GM21786 (cell line): Measurements from ENCODE around the gene LANCL1.
A peak's percentile ranks its signal among the peaks of the same experiment; 100 is the strongest.
"Not testable (repeated sequence)": the region's sequence is repeated elsewhere in the genome, so short reads cannot be mapped to it uniquely, and the experiment has no call there.

Source experiments
- ATAC-seq: cut with Tn5 transposase; IDR thresholded peaks from one replicate; pipeline ENCODE4 v1.9.1; 2021; ENCODE audit not compliant: unreplicated experiment

The LANCL1 gene

DNA sequence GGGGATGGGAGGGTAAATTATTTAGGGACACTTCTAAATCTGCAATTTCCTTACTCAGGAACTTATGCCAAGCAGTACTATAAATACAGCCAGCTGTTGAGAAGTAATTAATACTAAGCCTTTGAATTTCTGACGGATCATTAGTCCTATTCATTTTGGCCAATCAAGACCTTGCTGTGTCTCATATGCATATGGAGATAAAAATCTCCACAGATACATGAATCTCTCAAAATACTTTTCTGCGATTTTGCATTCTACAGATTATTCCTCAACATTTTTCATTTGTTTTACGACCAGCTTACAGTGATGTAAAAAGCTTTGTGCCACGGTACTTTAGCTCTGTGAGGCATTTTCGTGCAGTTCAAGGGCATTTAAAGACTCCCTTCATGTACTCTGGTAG lies 16.7 kb downstream of the LANCL1 start:
- ATAC-seq: no peak

DNA sequence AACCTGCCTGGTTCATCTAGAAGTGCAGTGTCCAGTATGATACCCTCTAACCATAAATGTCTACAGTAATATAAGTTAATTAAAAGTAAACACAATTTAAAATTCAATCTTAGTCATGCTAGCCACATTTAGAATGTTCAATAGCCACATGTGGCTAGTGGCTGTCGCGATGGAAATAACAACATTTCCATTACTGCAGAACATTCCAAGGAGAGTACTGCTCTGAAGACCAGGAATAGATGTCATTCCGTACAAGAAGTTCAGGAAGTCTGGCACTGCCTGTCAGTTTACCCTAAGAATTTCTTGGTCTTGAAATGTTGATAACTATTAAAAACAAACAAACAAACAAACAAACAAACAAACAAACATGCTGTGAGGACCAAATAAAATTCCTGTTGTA lies 17.2 kb downstream of the LANCL1 start:
- ATAC-seq: no peak

DNA sequence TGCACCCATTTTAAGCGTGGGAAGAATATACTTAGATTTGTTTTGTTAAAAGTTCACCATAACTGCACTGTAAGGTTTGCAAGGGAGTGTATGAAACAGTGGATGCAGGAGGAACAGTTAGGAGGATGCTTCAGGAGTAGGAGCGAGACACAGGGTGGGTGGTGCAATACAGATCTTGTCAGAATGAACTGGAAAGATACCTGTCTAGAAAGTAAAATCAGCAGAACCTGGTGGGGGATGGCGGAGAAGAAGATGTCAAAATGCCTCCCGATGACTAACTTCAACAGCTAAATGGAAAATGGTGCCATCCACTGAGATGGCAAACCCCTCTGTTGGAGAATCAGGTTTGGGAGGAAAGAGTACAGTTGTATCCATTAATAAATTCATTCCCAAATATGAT lies 18.2 kb downstream of the LANCL1 start:
- ATAC-seq: no peak

DNA sequence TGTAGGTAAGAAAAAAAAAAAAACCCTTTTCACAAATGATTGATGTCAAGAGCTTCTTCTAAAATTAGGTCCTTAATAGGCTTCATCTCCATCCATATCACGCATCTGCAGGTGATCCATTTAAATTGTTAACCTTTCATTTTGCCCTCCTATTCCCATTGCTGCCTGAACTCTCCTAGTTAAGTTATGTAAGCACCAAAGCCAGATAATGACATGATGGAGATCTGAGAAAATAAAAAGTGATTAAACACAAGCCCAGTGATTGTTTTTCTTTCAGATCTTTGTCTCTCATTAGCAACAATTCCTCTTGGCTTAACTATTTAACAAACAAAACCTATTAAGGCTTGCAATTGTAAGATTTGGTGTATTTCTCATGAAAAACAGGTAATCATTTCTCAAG lies 20.0 kb downstream of the LANCL1 start:
- ATAC-seq: no peak

DNA sequence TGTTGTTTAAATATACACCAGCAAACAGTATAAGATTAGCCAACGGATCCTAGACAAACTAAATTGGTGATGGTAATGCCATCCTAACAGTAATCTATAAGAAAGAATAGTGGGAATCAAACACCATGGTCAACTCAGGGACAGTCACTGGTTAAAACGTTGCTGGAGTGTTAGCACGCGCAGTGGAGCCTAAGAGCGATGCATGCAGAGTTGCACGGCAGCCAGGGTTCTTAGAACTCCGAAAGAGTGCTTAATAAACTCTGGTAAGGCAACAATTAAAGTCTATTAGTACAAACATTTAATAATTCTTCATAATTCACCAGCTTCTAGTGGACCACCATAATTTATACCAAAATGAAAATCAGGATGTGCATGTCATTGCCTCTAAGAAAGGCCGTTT lies 22.2 kb downstream of the LANCL1 start:
- no peak for ATAC-seq

DNA sequence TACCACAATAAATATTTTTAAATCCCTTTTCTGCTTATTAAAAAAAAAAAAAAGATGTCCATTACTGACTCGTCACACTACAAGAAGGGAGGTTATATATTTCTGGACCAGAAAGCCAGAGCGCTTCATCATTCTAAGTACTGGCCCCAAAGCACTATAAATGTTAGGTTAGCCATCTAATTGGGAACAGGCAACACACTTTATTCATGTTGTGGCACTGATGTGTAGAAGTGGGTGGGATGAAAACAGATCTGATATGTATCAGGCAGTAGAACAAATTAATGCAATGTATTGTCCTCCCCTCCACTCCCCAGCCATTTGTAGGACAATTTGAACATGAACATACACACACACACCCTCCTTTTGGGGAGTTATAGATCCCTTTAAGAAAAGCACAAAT lies 24.4 kb downstream of the LANCL1 start:
- ATAC-seq: no peak

DNA sequence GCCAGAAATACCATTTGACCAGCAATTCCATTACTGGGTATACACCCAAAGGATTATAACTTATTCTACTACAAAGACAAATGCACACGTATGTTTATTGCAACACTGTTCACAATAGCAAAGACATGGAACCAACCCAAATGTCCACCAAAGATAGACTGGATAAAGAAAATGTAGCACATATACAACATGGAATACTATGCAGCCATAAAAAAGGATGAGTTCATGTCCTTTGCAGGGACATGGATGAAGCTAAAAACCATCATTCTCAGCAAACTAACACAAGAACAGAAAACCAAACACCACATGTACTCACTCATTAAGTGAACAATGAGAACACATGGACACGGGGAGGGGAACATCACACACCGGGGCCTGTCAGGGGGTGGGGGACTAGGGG lies 25.6 kb downstream of the LANCL1 start:
- not testable (repeated sequence) for ATAC-seq

DNA sequence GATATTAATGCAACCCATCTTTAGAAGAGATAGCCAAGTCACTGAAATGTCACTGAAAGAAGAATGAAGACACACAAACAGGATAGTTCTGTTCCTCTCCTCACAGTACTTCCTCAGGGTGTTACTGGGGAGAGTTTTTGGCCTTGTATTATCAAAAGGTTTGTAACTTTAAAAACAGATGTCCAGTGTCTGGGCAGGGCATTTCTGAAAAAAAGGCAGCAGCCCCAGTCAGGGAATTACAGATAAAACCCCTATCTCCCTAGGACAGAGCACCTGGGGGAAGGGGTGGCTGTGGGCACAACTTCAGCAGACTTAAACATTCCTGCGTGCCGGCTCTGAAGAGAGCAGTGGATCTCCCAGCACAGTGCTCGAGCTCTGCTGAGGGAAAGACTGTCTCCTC lies 30.8 kb downstream of the LANCL1 start:
- no peak for ATAC-seq

DNA sequence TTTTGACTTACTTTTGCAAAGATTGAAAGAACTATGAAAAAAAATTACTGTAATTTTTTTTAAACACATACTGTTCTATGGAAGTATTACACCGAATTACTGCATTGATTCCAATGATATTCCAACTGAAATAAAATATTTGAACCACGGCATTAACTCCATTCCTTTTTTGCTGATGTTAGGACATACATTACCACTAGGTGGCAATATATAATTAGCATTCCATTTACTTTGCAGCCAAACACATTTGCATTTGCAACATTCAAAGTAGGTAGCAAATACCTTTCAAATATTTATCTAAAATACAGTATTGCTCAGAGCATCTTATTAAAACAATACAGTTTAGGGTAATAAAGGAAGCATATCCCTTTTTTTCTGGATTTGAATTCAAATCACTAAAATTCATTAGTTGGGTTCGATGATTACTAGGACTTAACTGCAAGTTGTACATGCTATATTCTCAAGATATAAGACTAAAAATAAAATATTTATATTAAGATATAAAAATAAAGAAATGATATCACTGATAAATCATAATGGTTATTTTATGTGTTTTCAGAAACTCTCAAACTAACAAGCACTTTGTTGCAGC lies 31.3 kb downstream of the LANCL1 start:
- no peak for ATAC-seq

DNA sequence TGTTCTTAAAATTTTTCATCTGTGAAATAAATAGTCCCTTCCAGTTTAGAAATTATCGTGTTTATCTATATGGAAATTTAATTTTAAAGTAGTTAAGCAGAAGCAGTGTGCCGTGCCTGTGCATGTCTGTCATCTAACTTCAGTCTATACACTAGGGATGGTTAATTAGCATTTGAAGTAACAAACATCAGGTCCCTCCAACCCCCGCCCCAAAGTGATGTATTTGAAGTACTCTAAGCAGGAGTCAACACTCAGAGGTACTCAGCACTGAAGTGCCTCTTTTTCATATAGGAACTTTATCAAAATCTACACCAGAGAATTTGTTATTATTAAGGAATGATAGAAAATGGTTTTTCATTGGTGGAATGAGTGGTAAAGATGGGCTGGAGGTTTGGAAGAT lies 33.0 kb downstream of the LANCL1 start:
- ATAC-seq: no peak

DNA sequence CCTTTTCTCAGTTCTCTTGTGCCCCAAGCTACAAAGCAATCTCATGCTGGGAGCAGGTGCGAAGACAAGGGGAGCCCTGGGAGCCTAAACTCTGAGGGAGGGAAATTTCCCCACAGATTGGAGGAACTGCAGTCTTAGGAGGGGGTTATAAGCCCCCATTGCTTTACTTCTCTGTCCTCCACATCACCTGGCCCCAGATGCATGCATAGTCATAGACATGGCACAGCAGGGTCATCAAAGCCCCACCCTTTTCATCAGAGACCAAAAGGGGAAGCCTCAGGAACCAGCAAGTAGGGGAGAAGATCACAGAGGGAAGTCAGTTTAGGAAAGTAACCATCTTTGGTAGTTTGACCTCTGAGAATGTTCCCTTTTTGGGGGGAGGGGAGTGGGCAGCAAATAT lies 33.7 kb downstream of the LANCL1 start:
- peak; percentile 12 for ATAC-seq

DNA sequence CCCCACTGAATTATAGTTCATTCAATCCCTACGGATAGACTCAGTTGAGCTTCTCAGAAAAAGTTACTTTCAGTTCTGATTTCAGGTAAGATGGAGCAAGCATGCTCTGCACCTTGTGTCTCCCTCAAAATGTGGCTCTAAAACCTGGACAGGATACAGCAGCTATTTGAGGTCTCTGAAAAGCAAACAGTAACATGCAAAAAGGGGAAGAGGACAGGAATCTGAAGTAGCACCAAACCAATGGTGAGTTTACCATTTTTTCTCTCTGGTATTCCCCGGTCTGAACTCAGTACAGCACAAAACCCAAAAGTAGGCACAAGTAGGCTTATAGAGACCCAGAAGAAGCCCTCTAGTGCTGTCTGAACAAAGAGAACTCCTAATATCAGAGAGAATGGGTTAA lies 34.1 kb downstream of the LANCL1 start:
- ATAC-seq: peak; percentile 51

DNA sequence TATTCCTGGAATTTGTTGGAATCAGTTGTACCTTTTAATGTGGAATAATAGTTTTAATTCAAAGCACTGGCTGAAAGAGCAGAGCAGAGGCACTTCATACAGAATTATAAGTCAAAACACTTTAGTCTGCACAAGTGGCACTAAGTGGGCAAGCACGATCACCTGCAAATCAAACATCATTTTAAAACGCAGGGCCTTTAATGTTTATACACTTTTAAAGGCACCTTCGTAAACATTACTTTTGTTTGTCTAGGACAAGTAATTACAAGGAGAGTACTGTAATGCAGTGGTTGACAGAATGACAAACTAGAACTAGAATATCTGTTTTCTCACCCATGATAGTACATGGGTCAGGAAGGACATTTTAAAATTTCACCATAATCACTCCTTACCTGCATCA lies 36.4 kb downstream of the LANCL1 start:
- ATAC-seq: no peak

DNA sequence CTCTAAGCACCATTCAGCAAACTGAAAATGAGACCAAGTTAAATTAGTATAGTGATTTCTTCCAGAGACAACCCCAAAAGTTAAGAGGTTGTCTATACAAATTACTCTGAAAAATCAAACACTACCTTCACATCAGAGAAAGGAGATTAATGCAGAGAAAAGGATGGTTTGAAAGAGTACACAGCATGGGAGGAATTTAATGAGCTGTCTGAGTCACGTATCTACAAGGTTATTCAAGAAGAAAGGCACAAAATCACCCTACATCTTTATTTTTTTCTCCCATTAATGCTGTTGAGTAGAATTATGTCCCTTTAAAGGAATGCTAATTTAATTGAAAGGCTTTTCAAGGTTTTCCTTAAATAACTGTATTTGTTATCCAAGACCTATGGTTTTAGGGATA lies 41.1 kb downstream of the LANCL1 start:
- no peak for ATAC-seq

DNA sequence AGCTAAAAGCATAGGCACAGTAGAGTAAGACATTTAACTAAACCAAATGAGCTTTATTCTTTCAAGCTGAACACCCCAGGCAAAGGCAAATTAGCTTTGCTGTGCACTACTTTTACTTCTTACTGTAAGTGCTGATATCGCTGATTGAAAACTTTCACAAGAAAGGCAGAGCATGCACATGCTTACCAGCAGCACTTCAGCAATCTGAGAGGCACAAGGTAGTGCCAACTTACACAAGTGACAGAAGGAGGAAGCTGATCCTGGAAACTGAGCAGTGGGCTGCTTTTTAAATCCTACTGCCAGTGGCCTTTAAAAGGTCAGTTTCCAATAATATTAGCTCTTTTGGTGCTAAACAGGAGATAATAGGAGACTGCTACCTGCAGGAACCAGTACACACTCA lies 43.9 kb downstream of the LANCL1 start:
- no peak for ATAC-seq

DNA sequence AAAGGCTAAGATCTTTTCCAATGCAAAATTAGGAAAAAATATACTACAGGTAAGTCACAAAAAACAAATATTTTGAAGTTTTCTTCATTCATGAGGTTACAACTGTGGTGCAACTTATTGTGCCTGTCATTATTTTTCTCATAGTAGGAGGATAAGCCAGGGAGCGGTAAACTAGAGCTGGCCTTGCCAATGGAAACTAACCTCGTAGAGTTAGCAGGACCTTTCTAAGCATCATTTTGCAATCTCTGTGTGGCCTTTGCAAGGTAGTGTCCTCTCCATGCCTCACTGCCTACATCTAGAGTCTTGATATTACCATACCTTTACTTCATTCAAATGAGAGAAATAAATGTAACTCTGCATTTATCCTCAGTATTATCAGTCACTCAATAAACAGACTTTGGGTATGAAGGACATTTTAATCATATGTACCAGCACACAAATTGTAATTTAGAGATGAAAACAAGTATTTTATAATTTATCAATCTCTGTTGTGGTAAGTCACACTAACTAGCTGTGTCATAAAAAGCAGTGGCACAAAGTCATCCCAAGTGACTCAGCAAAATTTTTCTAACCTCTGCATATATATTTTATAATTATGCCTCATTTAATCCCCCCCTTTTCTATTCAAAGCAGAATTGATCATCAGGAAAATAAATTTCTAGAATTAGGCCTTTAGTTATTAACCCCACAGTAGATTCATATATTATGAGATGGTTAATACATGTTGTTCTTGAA lies 47.0 kb downstream of the LANCL1 start:
- ATAC-seq: no peak

DNA sequence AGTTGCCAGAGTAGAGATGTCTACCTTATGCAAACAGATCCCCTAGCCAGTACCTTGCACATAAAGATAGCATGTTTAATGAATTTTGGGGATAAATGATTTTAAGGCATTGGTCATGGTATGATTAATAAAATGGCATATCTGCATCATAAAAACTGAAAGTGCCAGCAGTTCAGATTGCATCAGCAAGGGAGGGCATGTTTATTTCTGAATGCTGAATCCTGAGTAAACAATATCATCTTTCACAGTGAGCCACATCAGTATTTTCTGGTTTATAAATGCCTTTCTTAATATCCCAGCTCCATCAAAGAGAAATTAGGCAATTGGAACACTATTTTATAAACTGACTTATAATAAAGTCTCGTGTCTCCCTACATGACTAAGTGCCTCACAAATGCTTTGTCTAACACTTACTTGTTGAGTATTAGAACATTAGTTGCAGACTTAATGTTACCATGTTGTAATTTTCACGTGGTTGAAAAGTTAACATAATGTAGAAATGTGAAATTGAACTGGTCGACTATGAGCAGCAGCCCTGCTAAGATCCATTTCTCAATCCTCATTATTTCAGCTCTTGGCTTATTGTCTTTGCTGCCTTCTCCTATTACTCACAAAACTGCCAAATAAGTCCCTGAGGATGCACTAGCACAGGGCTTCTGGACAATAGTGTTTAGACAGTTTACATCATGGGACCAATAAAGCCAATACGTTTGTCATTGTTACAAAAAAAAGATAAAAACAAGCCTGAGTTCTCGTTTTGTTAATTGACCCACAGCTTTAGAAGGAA lies 48.0 kb downstream of the LANCL1 start:
- no peak for ATAC-seq

DNA sequence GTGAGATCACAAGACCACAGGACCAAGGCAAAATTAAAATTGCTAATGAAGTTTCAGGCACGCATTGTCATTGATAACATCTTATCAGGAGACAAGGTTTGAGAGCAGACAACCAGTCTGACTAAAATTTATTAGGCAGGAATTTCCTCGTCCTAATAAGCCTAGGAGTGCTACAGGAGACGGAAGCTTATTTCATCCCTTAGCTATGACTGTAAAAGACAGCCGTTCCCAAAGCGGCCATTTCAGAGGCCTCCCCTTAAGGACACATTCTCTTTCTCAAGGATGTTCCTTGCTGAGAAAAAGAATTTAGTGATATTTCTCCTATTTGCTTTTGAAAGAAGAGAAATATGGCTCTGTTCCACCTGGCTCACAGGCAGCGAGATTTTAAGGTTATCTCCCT lies 49.2 kb downstream of the LANCL1 start:
- not testable (repeated sequence) for ATAC-seq

DNA sequence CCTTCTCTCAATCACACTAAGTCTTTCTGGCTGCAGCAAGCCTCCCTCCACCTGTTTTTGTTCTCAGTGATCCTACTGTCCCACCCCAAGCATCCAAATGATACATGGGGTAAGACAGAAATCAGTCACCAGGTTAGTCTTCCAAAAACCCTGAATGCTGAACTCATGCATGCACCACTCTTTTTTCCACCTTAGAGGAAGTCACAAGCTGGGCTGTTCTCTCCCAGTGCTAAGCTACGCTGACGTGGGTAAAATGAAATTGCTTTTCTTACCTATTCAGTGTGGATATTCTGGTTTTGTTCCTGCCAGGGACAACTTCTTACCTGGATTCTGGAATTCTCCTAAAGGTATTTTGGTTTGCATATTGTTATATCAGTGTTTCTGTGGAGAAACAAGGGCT lies 54.2 kb downstream of the LANCL1 start:
- ATAC-seq: no peak

DNA sequence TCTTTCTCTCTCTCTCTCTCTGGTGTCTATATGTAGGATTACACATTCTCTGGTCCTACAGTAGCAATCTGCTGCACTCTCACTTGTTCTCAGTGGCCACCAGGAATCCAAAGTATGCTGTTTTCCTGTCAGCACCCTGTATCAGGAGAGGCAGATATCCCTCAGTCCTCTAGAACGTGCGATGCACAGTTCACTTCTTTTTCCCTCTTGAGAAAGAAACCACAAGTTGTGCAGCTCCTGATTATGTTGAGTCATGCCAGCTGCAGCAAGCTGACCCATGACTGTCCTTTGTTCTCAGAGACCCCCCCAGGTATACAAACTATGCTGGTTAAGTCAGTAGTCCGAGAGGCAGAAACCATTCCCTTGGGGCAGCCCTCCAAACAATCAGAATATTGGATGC lies 54.6 kb downstream of the LANCL1 start:
- ATAC-seq: no peak

DNA sequence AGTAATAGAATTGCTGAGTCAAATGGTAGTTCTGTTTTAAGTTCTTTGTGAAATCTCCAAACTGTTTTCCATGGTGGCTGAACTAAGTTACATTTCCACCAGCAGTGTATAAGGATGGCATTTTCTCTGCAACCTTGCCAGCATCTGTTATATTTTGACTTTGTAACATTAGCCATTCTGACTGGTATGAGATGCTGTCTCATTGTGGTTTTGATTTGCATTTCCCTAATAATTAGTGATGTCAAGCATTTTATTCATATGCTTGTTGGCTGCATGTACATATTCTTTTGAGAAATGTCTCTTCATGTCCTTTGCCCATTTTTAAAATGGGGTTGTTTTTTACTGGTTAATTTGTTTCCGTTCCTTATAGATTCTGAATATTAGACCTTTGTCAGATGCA lies 63.9 kb downstream of the LANCL1 start:
- no peak for ATAC-seq

DNA sequence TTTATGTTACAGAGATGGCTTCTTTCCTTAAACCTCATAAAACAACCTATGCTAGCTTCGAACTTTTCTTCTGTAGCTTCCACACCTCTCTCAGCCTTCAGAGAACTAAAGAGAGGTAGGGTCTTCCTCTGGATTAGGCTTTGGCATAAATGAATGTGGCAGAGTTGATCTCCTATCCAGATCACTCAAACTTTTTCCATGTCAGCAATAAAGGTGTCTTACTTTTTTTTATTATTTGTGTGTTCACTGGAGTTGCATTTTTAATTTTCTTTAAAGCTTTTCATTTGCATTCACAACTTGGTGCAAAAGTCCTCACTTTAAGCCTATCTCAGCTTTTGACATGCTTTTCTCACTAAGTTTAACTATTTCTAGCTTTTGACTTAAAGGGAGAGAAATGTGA lies 66.0 kb downstream of the LANCL1 start:
- no peak for ATAC-seq
